SK-N-SH (cell line): ENCODE measurements around the gene PAMR1.

Source experiments
- CTCF ChIP-seq: fragments of 200-600 bp; sonication (generic); IDR thresholded peaks from 2 replicates; pipeline ENCODE4 v1.6.1; 2017; ENCODE audit warnings: antibody characterized with exemption, mild to moderate bottlenecking, moderate library complexity
- EZH2phosphoT487 ChIP-seq: fragments of 200-600 bp; sonication (generic); IDR thresholded peaks from 2 replicates; pipeline ENCODE4 v1.6.1; 2017; ENCODE audit warnings: low read depth, mixed run types, mild to moderate bottlenecking, antibody characterized with exemption, moderate library complexity, borderline replicate concordance
- JUND ChIP-seq: IDR thresholded peaks from 2 replicates; pipeline ENCODE4 v1.4.0; 2012
- MEF2A ChIP-seq: IDR thresholded peaks from 2 replicates; pipeline ENCODE4 v1.4.0; 2012; ENCODE audit warnings: low read depth, borderline replicate concordance
- MXI1 ChIP-seq: IDR thresholded peaks from 2 replicates; pipeline ENCODE4 v1.6.1; 2012; ENCODE audit warnings: mild to moderate bottlenecking, low read depth, low read length, improper control_type of control experiment
- NFIC ChIP-seq: IDR thresholded peaks from 2 replicates; pipeline ENCODE4 v1.4.0; 2012; ENCODE audit warnings: borderline replicate concordance
- POLR2AphosphoS5 ChIP-seq: IDR thresholded peaks from 2 replicates; pipeline ENCODE4 v1.6.1; 2012; ENCODE audit warnings: low read depth, low read length
- SIN3A ChIP-seq: IDR thresholded peaks from 2 replicates; pipeline ENCODE4 v1.6.1; 2012; ENCODE audit warnings: low read depth, mild to moderate bottlenecking, low read length, moderate library complexity, borderline replicate concordance

- TF ChIP-seq EZH2phosphoT487 (no peak), CTCF (no peak), JUND (no peak), NFIC (no peak), MEF2A (no peak), POLR2AphosphoS5 (no peak), SIN3A (no peak), MXI1 (no peak)
Measured at GRCh38 chr11:35486934-35487333, 38.5 kb downstream of the PAMR1 start.
